Muscle of back (tissue), 13 donors: ENCODE results near the gene RABGAP1L. TPM values are rescaled to one million over a fixed set of nuclear protein-coding genes. Genes with fewer than 3 reads are reported as not detected.
A peak's percentile ranks its signal among the peaks of the same experiment; 100 is the strongest.
"Not testable (repeated sequence)": the region's sequence is repeated elsewhere in the genome, so short reads cannot be mapped to it uniquely, and the experiment has no call there.

ENCODE experiments used
- DNase-seq, 3 donors: peaks; one replicate each; pipeline versions ENCODE4 v3.0.0 to v3.0.0-alpha.2; 2013
- long read RNA-seq, 9 donors: transcript quantifications; one replicate each; lab custom pipeline, GENCODE V29; 2026
- polyA plus RNA-seq, 10 donors: library from polyadenylated mRNA; unstranded; fragments of 120-200 nt; gene quantifications; one replicate each; pipeline ENCODE4 v1.2.1, GENCODE V29; 2013; ENCODE audit not compliant: insufficient read length in 10 of 10

Gene RABGAP1L
- 10 to 100 TPM; 11.4 to 17.4 (median 14.3) TPM for polyA plus RNA-seq
- long read RNA-seq, donor 1: 0 reads
- long read RNA-seq, donor 2: 0 reads
- long read RNA-seq, donor 3: 0 reads
- long read RNA-seq, donor 4: 0 reads
- long read RNA-seq, donor 5, full-length matches to known transcripts: 2 of 2 reads
- long read RNA-seq, donor 5, partial matches to known transcripts: 0 of 2 reads
- long read RNA-seq, donor 5, other reads (novel, unspliced or antisense): 0 of 2 reads
- long read RNA-seq, donor 6: 0 reads
- long read RNA-seq, donor 7: 0 reads
- long read RNA-seq, donor 8: 0 reads
- long read RNA-seq, donor 9, full-length matches to known transcripts: 1 of 1 reads
- long read RNA-seq, donor 9, partial matches to known transcripts: 0 of 1 reads
- long read RNA-seq, donor 9, other reads (novel, unspliced or antisense): 0 of 1 reads

DNA sequence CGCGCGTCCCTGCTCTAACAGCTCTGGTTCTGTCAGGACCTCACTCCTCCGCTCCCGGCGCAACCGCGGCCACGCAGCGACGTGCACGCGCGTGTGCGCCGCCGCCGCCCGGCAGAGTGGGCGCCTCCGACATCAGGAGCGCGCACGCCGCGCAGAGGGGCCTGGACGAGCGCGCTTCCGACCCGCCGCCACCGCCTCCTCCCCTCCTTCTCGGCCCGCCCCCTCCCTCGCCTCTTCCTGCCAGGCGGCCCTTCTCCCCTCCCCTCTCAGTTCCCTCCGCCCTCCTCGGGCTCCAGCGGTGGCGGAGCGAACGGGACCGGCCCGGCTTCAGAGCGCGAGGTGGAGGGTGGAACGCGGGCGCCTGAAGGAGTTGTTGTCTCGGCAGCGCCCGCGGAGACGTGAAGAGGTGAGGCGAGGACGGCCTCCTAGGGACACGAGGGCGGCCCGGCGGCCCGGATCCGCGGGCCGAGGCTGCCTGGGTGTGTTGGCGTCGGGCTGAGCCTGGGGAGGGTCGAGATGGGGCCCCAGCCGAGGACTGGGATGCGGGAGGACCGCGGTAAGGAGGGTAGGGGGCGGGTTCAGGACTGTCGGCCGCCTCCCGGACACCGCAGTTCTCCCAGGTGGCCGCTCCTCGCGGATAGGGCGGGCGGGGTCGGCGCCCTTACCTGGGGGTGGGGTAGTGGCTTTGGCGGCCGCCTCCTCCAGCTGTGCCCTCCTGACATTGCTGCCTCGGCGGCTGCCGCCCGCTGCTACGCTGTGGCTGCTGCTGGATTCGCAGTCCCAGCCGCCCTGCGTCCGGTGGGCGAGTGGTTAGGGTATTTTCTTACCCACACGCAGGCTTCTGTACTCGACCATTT, at the start of gene RABGAP1L:
Gene RABGAP1L (plus strand): TSS at position 269 of the 857 bp plus-strand sequence.
- peak; percentile 94 to 99 (median 97) for DNase-seq

DNA sequence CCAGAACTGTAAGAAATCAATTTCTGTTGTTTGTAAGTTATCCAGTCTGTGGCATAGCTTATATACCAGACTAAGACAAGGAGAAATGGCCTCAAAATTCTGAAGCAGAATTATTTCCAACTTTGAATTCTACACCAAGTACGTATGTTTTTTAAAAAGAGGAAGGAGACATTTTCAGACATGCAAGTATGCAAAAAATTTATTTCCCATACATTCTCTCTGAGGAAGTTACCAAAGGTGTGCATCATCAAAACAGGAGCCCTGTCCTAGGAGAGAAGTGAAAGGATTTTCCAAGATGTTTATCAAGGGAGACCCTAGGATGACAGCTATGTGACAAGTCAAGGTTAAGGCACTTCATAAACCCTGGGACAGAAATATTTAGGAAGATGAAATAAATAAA, 49.3 kb upstream of the RABGAP1L start:
- DNase-seq: no peak

DNA sequence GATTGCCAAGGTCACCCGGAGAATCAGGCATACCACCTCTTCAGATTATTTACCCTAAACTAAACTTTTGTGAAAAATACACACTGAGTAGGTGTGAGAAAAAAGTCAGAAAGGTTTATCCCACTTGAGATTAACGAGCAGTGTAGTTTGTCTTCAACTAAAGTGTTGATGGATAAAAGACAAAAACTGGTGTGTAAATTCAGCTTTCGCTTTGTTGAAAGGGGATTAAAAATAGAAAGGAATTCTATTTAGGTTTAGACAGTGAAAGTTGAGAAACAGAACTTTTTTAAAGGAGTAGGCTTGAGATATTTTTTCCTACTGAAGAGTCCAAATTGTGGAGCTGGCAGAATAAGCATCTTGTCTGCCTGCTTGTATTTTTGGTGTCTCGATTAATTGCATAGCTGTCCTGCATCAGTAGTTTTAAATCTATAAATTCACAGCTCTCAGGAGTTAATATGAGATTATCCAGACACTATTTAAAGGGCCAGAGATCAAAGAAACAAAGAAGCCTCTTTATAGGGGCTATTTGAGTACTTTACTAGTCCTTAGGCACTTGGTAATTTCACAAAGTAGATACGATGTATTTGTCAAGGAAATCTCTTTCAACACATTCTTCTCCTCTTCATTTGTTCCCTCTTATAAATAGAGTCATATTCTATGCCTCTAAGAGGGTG, 46.7 kb upstream of the RABGAP1L start:
- peak in 2 of 3 donors; percentile 4 to 23 for DNase-seq

DNA sequence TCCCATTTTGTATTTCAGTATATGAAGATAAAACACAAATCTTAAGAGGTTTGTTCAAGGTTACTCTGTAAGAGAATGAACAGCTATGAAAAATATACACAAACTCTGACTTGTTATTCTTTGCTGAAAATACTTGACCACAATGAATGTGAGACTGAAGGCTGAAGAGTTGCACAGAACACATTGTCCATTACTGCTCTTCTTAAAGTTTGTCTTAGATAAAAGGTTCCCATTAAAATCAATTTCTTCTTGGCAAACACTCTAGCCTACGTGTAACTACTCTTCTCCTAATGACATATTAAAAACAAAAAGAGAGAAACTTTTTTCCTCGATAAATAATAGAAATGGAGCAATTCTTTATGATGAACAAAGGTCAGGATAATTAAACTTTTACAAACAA, 45.2 kb upstream of the RABGAP1L start:
- no peak for DNase-seq

DNA sequence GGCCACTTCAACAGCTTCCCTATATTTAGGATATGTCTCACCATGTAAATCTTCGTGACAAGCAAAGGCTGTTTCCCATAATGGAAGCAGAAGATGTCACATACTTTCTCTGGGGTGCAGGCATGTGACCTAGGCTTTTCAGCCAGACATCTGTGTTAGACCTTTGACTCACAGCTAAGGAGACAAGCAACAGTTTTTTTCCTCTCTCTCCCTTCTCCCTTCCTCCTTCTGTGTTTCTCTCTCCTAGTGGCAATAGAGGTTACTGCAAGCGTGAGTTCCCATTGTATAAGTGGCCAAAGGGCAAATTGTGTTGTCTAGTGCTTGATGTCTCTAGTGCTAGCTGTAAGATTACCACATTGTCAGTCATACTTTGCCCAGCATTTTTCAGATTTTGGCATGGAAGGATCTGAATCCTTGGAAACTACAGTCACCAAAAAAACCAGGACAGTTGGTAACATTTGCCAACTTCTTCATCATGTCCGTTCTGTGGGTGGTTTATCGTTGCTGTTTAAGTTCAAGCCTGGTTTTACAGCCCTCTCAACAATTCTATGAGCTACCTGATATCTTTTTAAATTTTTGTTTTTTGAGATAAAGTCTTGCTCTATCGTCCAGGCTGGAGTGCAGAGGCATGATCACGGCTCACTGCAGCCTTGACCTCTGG, 44.4 kb upstream of the RABGAP1L start:
- DNase-seq: peak; percentile 5 to 21 (median 12)

DNA sequence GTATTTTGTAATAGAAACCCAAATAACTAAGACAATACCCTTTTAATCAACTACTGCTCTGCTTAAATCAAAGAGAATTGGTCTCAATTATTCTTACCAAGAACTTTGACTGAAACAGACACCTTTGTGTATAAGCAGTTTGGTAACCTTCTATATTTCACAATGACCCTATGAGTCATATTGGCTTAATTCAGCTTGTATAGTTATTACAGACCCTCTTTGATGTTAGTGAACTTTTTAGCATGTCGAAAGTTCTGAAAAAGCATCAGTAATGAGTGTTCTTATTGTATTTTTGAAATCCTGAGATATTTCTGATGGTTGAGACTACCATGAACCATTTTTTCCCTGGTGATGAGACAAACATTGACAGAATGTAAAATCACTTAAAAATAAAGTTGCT, 43.3 kb upstream of the RABGAP1L start:
- no peak for DNase-seq

DNA sequence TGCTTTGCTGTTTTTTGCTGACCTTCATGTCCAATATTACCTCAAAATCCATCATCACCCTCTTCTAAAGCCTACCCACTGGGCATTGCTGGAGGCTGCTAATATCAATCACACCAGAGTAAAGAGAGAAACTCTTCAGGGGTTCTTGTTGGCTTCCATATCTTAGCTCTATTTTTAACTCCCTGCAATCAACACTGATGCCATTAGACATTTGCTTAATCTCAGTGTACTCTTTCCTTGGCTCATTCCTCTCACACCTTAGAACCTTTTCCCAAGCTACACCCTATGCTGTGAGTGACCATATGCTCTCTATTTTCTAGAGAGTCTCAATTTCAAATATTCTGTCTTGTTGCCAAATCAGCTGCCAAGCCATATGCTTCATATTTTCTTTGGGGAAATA, 40.6 kb upstream of the RABGAP1L start:
- no peak for DNase-seq

DNA sequence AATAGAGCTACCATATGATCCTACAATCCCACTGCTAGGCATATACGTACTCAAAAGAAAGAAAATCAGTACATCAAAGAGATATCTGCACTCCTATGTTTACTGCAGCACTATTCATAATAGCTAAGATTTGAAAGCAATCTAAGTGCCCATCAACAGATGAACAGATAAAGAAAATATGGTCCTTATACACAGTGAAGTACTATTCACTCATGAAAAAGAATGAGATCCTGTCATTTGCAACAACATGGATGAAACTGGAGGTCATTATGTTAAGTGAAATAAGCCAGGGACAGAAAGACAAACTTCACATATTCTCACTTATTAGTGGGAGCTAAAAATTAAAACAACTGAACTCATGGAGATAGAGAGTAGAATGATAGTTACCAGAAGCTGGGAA, 37.0 kb upstream of the RABGAP1L start:
- not testable (repeated sequence) for DNase-seq

DNA sequence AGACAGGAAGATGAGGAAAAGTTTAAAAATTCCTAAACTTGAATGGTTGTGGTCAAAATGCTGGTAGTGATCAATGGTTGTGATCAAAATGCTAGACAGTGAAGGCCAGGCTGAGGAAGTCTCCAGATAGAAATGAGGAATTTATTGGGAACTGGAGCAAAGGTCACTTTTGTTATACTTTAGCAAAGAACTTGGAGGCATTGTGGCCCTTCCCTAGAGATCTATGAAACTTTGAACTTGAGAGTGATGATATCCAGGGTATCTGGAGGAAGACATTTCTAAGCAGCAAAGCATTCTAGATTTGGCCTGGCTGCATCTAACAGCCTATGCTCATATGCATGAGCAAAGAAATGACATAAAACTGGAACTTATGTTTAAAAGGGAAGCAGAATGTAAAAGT, 35.5 kb upstream of the RABGAP1L start:
- no peak for DNase-seq

DNA sequence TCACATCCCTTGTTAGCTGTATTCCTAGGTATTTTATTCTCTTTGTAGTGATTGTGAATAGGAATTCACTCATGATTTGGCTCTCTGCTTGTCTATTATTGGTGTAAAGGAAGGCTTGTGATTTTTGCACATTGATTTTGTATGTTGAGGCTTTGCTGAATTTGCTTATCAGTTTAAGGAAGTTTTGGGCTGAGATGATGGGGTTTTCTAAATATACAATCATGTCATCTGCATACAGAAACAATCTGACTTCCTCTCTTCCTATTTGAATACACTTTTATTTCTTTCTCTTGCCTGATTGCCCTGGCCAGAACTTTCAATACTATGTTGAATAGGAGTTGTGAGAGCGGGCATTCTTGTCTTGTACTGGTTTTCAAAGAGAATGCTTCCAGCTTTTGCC, 32.1 kb upstream of the RABGAP1L start:
- not testable (repeated sequence) for DNase-seq

DNA sequence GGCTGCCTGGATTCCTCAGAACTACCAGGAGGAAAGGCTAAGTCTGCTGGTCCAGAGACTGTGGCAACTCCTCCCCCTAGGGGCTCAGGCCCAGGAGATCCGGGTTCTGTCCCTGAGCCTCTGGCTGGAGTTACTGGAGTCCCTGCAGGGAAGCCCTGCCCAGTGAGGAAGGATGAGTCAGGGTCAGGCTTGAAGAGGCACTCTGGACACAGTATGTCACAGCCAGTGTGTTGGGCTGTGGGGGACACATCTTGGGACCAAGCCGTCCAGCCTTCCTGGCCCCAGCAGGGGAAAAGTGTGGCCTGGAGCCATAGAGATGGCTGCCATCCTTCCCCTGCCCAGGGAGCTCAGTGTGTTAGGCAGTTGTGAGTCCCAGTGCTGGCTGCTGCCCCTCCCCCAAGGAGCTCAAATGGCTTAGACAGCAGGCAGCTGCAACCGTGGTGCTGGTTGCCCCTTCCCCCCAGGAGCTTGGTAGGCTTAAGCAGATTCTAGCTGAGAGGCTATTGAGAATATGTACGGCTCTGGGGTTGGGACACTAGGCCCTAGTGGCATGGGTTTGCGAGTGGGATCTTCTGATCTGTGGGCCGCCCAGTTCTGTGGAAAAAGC, 28.2 kb upstream of the RABGAP1L start:
- DNase-seq: no peak

DNA sequence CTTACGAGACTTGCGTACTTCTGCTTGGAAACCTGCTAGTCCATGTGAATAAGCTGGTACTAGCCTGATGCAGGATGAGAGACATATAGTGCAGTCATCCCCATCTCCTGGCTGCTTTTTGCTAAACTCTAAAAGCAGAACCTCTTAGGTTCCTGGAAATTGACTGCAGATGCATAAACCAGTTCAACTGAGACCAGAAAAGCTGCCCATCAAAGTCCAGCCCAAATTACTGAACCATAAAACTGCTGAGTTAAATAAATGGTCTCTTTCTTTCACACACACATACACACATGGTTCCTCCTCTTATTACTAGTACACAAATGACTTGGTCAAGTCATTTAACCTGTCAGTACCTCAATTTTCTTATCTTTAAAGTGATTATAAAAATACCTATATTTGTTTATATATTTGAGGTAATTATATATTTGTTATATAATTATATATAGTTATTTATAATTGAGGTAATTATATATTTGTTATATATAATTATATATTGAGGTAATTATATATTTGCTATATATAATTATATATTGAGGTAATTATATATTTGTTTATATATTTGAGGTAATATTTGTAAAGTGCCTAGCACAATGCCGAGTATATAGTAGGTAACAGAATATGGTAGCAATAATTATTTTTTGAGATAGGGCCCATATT, 25.2 kb upstream of the RABGAP1L start:
- DNase-seq: no peak

DNA sequence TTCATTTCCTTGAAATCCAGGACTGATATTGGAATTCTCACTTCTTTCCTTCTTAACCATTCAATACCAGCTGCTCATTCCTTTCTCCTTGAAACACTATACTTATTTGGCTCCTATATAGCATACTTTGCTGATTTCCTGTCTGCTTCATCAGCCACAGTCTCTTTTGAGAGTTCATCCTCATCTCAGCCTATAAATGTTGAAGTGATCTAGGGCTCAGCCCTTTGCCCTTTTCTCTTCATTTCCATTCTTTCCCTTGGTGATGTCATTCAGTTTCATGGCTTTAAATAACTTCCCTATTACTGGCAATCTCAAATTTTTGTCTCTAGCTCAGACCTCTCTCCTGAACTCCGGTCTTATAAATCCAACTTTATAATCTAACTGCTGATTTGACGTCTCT, 24.1 kb upstream of the RABGAP1L start:
- no peak for DNase-seq

DNA sequence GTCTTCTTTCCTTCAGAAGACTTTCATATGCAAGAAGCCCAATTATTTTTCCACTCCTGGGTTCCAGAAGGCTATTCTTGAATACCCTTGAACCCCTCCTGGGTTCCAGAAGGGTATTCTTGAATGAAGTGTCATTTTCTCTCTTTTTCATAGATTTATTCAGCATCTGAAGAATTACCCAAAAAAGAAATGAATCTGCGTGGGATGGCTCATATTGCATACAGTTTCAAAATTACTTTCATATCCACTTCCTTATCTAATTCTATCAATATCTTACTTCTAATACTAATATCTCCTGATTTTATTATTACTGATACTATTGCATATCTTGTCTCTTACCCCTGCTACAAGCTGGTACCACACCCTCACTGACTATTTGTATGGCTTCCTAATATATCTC, 22.6 kb upstream of the RABGAP1L start:
- DNase-seq: no peak

DNA sequence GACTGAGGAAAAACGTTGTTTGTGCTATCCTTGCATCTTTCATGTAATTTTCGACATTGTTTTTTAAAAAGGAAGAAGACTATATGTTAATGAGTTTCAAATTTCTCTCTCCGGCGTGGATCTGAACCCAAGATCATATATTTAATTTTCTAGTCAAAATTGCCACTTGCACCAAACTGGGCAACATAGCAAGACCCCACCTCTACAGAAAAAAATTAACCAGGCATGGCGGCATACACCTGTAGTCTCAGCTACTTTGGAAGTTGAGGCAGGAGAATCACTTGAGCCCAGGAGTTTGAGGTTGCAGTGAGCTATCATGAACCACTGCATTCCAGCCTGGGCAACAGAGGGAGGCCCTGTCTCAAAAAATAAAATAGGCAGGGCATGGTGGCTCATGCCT, 16.5 kb upstream of the RABGAP1L start:
- DNase-seq: no peak

DNA sequence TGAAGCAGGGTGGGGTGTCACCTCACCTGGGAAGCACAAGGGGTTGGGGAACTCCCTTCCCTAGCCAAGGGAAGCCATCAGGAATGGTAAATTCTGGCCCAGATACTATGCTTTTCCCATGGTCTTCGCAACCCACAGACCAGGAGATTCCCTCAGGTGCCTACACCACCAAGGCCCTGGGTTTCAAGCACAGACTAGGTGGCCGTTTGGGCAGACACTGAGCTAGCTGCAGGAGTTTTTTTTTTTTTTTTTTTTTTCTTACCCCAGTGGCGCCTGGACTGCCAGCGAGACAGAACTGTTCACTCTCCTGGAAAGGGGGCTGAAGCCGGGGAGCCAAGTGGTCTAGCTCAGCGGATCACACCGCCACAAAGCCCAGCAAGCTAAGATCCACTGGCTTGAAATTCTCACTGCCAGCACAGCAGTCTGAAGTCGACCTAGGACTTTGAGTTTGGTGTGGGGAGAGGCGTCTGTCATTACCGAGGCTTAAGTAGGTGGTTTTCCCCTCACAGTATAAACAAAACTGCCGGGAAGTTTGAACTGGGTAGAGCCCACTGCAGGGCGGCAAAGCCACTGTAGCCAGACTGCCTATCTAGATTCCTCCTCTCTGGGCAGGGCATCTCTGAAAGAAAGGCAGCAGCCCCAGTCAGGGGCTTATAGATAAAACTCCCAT, 15.5 kb upstream of the RABGAP1L start:
- not testable (repeated sequence) for DNase-seq

DNA sequence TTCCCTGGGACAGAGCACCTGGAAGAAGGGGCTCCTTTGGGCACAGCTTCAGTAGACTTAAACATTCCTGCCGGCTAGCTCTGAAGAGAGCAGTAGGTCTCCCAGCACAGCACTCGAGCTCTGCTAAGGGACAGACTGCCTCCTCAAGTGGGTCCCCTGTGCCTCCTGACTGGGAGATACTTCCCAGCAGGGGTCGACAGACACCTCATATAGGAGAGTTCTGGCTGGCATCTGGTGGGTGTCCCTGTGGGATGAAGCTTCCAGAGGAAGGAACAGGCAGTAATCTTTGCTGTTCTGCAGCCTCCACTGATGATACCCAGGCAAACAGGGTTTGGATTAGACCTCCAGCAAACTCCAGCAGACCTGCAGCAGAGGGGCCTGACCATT, 14.9 kb upstream of the RABGAP1L start:
- DNase-seq: not testable (repeated sequence)

DNA sequence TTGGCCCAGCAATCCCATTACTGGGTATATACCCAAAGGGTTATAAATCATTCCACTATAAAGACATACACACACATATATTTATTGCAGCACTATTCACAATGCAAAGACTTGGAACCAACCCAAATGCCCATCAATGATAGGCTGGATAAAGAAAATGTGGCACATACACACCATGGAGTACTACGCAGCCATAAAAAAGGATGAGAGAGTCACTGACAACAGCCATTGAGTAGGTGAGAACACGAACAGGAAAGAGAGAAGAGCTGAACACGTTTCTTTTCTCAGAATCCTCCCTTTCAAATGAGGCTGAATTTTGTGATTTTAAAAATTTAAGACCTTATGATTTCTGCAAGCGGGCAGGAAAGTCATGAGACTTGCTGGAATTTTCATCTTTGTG, 10.1 kb upstream of the RABGAP1L start:
- DNase-seq: no peak

DNA sequence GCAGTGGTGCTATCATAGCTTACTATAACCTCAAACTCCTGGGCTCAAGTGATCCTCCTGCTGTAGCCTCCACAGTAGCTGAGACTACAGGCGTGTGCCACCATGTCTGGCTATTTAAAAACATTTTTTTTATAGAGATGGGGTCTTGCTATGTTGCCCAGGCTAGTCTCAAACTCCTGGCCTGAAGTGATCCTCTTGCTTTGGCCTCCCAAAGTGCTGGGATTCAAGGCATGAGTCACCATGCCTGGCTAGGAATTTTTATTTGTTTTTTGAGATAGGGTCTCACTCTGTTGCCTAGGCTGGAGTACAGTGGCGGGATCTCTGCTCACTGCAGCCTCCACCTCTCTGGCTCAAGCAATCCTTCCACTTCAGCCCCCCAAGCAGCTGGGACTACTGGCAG, 8.8 kb upstream of the RABGAP1L start:
- no peak for DNase-seq

DNA sequence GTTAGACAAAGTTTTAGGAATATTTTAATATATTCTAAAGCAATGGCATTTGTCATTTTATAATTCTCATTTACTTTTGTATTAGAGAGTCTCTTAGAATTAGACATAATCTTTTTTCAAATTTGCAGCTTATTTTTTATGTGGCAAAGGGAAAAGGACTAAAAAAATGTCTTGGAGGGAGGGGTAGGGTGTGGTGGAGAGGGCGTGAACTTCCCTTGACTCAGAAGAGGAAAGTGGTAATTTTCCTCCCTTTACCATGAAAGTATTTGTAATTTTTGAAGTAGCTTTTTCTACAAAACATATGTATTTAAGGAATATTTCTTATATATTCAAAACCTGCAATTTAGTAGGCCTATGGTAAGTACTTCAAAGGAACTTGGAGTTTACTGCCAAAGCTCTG, 6.9 kb upstream of the RABGAP1L start:
- no peak for DNase-seq
